HG02885 (cell line): Measurements from ENCODE around the gene EGLN2.
"Not testable (repeated sequence)": the region's sequence is repeated elsewhere in the genome, so short reads cannot be mapped to it uniquely, and the experiment has no call there.

Source experiments
- ATAC-seq: cut with Tn5 transposase; IDR thresholded peaks from one replicate; pipeline ENCODE4 v1.9.1; 2021; ENCODE audit warnings: mild to moderate bottlenecking; ENCODE audit not compliant: unreplicated experiment, poor library complexity

The EGLN2 gene

GRCh38 chr19:40813182-40813581, 14.2 kb downstream of the EGLN2 start:
- no peak for ATAC-seq

GRCh38 chr19:40815223-40815622, 16.2 kb downstream of the EGLN2 start:
- no peak for ATAC-seq

DNA sequence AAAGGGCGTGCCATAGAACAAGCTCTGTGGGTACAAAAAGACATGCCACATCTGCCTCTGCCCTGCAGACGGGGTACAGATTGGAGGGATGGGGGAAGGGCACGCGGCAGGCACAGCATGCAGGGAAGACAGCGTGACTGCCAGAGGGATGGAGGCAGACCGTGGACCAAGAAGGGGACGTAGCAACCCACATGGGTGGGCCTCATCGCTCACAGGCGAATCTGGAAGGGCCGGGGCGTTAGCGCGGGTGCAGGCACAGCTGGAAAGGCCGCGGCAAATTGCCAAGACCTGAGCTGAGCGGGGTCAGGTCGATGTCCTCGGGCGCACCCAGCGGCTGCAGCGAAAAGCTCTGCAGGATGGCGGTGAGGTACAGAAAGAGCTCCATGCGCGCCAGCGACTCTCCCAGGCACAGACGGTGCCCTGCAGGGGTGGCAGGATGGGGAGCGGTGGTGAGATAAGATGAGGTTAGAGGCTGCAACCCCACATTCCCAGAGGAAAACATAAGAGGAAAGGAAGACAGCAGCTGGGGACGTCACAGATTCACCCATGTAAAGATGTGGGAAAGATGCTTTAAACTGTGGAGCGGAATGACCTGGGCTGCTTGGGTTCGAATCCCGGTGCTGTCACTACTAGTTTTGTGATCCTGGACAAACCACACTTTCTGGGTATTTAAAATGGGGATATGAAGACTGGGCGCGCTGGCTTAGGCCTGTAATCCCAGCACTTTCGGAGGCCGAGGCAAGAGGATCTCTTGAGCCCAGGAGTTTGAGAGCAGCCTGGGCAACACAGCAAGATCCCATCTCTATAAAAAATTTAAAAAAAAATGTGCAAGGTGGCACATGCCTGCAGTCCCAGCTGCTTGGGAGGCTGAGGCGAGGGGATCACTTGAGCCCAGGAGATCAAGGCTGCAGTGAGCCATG, 19.7 kb downstream of the EGLN2 start:
- ATAC-seq, result peak; percentile 58

DNA sequence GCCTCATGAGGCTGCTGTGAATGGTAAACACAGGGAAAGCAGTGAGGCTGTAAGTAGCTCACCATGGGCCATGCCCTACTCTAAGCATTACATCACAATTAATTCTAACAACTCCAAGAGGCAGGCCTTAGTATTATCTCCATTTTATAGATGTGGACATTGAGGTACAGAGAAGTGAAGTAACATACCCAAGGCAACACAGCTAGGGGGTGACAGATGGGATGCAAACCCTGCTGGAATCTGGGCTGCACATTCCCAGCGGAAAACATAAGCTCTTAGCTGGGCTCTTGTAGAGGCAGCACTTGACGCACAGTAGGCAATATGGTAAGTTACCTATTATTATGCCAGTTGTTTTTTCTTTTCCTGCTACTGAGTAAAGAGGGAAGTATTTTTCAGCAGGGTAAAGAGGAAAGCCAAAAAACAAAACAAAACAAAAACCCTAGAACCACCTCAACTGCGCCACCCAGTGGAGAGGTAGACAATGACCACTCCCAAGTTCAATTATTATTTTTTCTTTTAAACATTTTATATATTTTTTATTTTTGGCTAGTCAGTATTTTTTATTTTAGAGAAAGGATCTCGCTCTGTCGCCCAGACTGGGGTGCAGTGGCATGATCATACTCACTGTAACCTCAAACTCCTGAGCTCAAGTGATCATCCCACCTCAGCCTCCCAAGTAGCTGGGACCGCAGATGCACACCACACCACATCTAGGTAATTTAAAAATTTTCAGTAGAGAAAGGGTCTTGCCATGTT, 20.7 kb downstream of the EGLN2 start:
- ATAC-seq, result not testable (repeated sequence)

DNA sequence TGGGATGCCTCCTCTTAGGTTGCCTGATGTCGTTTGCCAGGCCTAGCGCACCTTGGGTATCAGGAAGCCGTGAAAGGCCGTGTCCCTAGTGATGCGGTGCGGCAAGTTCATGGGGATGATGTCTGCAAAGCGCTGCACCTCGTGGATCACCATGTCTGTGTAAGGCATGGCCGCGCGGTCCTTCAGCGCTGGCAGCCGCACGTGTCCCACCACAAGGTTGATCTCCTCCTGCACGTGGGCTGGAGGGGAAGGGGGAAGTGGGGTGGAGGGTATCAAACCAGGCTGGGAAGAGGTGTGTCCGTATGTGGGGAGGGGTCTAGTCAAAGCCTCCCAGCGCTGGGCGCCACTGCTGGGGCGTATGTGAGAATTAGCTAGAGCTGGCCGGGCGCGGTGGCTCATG, 23.2 kb downstream of the EGLN2 start:
- no peak for ATAC-seq

DNA sequence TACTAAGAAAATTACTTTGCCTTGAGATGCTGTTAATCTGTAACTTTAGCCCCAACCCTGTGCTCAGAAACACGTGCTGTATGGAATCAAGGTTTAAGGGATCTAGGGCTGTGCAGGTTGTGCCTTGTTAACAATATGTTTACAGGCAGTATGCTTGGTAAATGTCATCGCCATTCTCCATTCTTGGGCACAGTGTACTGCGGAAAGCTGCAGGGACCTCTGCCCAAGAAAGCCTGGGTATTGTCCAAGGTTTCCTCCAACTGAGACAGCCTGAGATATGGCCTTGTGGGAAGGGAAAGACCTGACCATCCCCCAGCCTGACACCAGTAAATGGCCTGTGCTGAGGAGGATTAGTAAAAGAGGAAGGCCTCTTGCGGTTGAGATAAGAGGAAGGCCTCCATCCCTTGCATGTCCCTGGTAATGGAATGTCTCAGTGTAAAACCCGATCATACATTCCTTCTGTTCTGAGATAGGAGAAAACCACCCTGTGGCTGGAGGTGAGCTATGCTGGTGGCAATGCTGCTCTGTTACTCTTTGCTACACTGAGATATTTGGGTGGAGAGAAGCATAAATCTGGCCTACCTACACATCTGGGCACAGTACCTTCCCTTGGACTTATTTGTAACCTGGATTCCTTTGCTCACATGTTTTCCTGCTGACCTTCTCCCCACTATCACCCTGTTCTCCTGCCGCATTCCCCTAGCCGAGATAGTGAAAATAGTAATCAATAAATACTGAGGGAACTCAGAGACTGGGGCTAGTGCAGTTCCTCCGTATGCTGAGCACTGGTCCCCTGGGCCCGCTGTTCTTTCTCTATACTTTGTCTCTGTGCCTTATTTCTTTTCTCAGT, 23.9 kb downstream of the EGLN2 start:
- not testable (repeated sequence) for ATAC-seq

- not testable (repeated sequence) for ATAC-seq
These were observed 25.9 kb downstream of the EGLN2 start for GRCh38 chr19:40824916-40825315.

GRCh38 chr19:40825460-40826095, 26.6 kb downstream of the EGLN2 start:
- ATAC-seq, result not testable (repeated sequence)

DNA sequence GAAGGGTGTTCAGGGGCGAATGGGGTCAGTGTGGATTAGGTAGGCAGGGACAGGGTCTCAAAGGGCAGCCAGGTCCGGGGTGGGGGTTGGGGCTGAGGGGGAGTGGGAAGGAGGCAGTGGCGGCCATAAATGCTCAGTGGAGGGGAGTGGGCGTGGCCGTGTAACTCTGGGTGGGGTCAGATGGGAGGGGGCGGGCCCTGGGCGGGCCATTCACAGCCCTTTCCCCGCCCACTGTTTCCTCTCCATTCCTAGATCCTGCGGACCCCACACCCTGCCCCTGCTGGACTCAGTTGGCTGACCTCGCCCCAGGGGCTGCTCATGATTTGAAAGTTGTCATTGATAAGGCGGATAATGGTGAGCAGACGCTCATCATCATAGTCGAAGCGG, 27.3 kb downstream of the EGLN2 start:
- not testable (repeated sequence) for ATAC-seq

DNA sequence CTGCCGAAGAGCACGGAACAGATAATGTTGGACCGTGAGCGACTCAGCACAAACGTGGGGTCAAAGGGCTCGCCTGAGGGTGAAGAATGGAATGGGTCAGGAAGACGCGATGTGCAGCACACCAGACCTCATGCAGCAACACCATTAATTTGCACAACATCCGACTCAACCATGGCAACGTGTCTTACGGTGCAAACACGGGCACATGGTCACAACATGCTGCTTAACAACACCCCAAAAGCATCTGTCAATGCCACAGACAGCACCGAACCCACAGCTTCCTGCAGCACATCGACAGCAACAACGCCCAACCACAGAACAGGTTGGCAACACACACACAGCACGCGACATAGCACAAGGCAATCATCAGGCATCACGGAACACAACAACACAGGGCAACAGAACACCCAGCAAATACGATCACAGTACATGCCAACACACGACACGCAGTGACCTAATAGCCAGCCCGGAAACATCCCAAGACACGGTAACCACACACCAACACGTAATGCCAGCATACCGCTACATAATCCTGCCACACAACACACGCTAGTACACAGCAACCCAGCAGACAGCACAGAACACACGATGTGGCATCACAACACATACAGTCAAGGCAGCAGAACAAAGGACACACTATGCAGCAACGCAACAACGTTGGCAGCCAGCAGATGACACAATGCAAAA, 27.9 kb downstream of the EGLN2 start:
- ATAC-seq, result not testable (repeated sequence)

DNA sequence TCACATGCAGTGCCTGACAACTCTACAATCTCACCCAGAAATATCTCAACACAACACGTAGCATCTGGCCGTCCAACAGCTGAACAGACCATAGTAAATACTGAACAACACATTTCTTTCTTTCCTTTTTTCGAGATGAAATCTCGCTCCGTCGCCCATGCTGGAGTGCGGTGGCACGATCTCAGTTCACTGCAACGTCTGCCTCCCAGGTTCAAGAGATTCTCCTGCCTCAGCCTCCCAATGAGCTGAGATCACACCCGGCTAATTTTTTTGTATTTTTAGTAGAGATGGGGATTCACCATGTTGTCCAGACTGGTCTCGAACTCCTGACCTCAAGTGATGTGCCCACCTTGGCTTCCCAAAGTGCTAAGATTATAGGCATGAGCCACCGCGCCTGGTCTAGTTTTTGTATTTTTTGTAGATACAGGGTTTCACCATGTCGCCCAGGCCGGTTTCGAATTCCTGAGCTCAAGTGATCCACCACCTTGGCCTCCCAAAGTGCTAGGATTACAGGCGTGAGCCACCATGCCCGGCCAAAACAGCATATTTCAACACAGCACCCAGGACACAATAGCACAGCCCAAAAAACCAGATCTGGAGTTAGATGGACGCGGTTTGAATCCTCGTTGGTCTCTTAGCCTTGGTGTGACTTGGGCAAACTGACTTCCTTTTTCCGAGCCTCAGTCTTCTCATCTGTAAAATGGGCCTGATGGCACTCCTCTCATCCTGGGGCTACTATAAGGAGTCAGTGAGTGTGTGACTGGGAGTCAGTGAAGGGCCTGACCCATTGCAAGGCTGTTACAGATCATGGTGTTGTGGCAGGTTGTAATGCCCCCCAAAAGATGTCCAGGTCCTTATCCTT, 28.6 kb downstream of the EGLN2 start:
- no peak for ATAC-seq

DNA sequence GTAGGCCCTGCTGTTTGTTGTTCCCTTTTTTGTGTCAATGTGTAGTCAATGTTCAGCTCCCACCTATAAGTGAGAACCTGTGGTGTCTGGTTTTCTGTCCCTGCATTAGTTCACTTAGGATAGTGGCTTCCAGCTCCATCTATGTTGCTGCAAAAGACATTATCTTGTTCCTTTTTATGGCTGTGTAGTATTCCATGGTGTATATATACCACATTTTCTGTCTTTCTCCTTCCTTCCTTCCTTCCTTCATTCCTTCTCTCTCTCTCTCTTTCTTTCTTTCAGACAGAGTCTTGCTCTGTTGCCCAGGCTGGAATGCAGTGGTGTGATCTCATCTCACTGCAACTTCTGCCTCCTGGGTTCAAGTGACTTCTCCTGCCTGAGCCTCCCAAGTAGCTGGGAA, 30.2 kb downstream of the EGLN2 start:
- no peak for ATAC-seq

GRCh38 chr19:40830741-40831140, 31.8 kb downstream of the EGLN2 start:
- ATAC-seq, result not testable (repeated sequence)

DNA sequence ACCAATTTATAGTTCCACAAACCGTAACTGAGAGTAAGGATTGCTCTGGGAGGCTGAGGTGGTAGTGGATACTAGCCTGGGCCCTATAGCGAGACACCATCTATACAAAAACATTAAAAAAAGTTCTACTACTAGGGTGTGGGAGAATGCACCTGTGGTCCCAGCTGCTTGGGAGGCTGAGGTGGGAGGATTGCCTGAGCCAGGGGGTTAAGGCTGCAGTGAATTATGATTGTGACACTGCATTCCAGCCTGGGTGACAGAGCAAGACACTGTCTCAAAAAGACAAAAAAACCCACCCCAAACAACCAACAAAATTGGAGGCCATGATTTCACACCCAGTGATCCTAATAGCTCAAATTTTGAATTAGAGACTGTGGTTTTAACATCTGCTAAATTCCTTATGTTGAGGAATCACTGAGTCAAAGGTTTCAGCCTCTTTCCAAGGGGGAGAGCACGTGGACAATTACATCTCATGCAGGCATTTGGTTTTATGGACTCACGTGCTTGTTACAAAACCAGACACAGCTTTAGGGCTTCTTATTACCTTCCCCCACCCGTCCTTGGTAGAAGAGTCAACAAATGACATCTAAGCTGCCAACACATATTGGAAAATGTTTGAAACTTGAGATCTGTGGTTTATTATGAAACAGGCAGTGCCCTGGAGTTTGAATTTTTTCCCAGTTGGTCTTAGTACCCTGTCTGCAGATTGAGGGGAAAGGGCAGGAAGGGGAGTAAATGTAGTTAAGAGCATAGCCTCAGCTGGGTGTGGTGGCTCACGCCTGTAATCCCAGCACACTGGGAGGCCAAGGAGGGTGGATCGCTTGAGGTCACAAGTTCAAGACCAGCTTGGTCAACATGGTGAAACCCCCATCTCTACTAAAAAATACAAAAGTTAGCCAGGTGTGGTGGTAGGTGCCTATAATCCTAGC, 32.8 kb downstream of the EGLN2 start:
- no peak for ATAC-seq

- ATAC-seq, result not testable (repeated sequence)
These were observed 33.4 kb downstream of the EGLN2 start for GRCh38 chr19:40832431-40832790.

GRCh38 chr19:40833728-40834533, 34.9 kb downstream of the EGLN2 start:
- not testable (repeated sequence) for ATAC-seq
